ENCODE results near the gene SLC20A1. TPM values are rescaled to one million over a fixed set of nuclear protein-coding genes. Genes with fewer than 3 reads are reported as not detected.

The SLC20A1 gene
- total RNA-seq, 4 donors from 2014 or later = 6.9 to 85.7 (median 9.2) TPM

DNA sequence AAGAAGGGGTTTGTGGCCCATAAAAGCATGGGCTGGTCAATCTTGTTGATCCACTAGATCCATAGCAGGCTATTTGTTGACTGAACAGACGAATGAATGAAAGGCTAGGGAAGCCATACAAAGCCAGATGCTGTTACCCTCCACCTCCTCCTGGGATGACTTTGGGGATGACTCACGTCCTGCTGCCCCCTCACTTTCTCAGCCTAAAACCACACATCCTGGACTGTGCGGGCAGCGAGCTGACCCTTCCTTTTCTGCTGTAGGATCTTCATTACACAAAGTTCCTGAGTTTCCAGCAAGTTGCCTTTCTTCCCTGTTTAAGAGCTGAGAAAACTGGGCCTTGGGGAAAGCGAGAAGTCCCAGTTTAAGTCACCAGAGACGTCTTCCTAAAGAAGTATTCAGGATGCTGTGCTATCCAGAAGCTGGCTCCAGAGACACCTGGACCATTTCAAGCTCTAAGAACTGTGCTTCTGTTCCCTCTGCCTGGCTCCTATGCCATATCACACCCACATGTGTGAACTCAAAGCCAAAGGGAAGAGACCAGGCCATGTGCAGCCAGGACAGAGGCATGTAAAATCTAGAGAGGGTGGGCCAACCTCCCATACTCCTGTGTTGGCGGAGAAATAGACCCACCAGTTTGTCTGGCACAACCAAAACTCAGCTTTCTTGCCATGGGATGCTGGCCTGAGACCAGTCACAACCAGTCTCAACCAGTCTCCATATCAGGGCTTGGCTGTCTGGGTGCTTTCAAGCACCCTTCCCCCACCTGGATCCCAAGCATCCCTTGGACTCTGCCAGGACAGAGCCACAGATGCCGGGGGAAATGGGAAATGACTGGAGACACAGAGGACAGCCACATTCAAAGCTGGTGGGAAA, 4.7 kb upstream of the SLC20A1 start:
- TF ChIP-seq, protein P1, sequence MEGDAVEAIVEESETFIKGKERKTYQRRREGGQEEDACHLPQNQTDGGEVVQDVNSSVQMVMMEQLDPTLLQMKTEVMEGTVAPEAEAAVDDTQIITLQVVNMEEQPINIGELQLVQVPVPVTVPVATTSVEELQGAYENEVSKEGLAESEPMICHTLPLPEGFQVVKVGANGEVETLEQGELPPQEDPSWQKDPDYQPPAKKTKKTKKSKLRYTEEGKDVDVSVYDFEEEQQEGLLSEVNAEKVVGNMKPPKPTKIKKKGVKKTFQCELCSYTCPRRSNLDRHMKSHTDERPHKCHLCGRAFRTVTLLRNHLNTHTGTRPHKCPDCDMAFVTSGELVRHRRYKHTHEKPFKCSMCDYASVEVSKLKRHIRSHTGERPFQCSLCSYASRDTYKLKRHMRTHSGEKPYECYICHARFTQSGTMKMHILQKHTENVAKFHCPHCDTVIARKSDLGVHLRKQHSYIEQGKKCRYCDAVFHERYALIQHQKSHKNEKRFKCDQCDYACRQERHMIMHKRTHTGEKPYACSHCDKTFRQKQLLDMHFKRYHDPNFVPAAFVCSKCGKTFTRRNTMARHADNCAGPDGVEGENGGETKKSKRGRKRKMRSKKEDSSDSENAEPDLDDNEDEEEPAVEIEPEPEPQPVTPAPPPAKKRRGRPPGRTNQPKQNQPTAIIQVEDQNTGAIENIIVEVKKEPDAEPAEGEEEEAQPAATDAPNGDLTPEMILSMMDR (IDR thresholded peaks at IDR 0.05 in 4 of 5, conservative IDR thresholded peaks at IDR 0.05 in 1 of 5) = no peak
- no peak for TF ChIP-seq POLR2A (IDR thresholded peaks at IDR 0.05)
- intact Hi-C loops (cut with DNase I; ENCODE audit: low total_unique reads) = no loop called here

GRCh38 chr2:112641701-112642100, 4.0 kb upstream of the SLC20A1 start:
- in situ Hi-C loops (cut with MboI; ENCODE audit: low sequenced_read_pairs in 4 of 4) = no loop called here

More for the DNA sequence above, 4.7 kb upstream of the SLC20A1 start:
- ATAC-seq (no peak), DNase-seq (no peak)
- Histone ChIP-seq H3K27ac (no peak overlapping the region), H3K27me3 (no peaks in the 10 kb centered on the region), H3K36me3 (no peaks in the 10 kb centered on the region), H3K4me1 (peaks cover 0 to 12% of the 10 kb centered on the region in 2 donors), H3K9me3 (no peaks in the 10 kb centered on the region), H3K4me3 (no peak overlapping the region)
- in situ Hi-C loops (cut with MboI; ENCODE audit: low sequenced_read_pairs in 4 of 4) = no loop called here

DNA sequence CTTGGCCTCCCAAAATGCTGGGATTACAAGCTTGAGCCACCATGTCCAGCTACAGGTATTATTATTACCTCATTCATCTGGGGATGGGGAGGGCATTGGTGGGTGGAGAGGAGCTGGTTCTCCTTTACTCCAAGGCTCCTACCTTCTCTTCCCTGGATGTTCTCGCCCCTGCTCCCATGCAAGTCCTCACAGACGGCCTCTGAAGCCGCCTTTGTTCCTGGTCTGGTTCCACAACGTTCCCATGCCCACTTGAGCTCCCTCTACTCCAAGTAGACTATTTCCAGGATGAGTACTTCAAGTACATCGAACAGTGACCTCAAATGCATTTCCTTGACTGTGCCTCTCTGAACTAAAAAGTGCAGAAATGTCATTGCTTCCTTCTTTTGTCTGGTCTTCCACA, 3.2 kb upstream of the SLC20A1 start:
- intact Hi-C loops (cut with DNase I; ENCODE audit: low total_unique reads) = no loop called here

More at GRCh38 chr2:112641701-112642100, 4.0 kb upstream of the SLC20A1 start:
- Histone ChIP-seq H3K9me3 (no peaks in the 10 kb centered on the region), H3K4me1 (peaks cover 1 to 15% of the 10 kb centered on the region in 2 donors), H3K27me3 (no peaks in the 10 kb centered on the region), H3K27ac (no peak overlapping the region), H3K36me3 (no peaks in the 10 kb centered on the region), H3K4me3 (no peak overlapping the region)
- intact Hi-C loops (cut with DNase I; ENCODE audit: low total_unique reads) = no loop called here
- TF ChIP-seq POLR2A (IDR thresholded peaks at IDR 0.05) = no peak
- TF ChIP-seq, protein P1 (IDR thresholded peaks at IDR 0.05 in 4 of 5, conservative IDR thresholded peaks at IDR 0.05 in 1 of 5) = no peak
- ATAC-seq = no peak
- no peak for DNase-seq

DNA sequence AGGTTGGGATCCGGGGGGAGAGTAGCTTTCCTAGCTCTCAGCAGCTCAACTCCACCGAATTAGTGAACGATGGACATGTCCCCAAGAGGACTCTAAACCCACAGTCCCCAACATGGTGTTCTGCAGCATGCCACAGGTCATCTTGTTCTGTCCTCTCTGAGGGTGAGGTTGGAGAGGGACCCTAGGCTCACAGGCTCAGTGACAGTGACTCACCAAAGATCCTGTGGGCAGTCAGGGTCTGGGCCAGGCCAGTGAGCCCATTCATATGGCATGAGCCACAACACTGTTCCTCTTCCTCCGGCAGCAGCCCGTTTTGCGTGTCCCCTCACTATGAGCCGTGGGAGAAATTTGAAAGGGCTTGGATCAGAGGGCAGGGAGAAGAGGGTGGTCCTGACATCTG, 2.8 kb upstream of the SLC20A1 start:
- Histone ChIP-seq H3K36me3 (peaks cover 0 to 9% of the 10 kb centered on the region in 2 donors), H3K9me3 (no peaks in the 10 kb centered on the region), H3K4me1 (peaks cover 12 to 26% of the 10 kb centered on the region in 2 donors), H3K27ac (peak overlapping the region in 3 of 4 donors; percentile 95 to 97 (median 95)), H3K27me3 (no peaks in the 10 kb centered on the region), H3K4me3 (no peak overlapping the region)
- DNase-seq (no peak), ATAC-seq (no peak)
- TF ChIP-seq POLR2A (IDR thresholded peaks at IDR 0.05) = no peak
- TF ChIP-seq, protein P1 (IDR thresholded peaks at IDR 0.05 in 4 of 5, conservative IDR thresholded peaks at IDR 0.05 in 1 of 5) = no peak
- in situ Hi-C loops (cut with MboI; ENCODE audit: low sequenced_read_pairs in 4 of 4) = no loop called here
- intact Hi-C loops (cut with DNase I; ENCODE audit: low total_unique reads) = no loop called here

More for the DNA sequence above, 3.2 kb upstream of the SLC20A1 start:
- Histone ChIP-seq H3K36me3 (peaks cover 0 to 5% of the 10 kb centered on the region in 2 donors), H3K27me3 (no peaks in the 10 kb centered on the region), H3K4me3 (no peak overlapping the region), H3K27ac (no peak overlapping the region), H3K9me3 (no peaks in the 10 kb centered on the region), H3K4me1 (peaks cover 8 to 24% of the 10 kb centered on the region in 2 donors)
- TF ChIP-seq, protein P1 (IDR thresholded peaks at IDR 0.05 in 4 of 5, conservative IDR thresholded peaks at IDR 0.05 in 1 of 5) = no peak
- no peak for TF ChIP-seq POLR2A (IDR thresholded peaks at IDR 0.05)
- no peak for DNase-seq
- in situ Hi-C loops (cut with MboI; ENCODE audit: low sequenced_read_pairs in 4 of 4) = no loop called here
- ATAC-seq = no peak

All from gastrocnemius medialis (tissue), 4 donors.